ENCODE measurements around the gene TEDDM1. TPM values are rescaled to one million over a fixed set of nuclear protein-coding genes. Genes with fewer than 3 reads are reported as not detected.

The TEDDM1 gene
- total RNA-seq, 2 donors from 2014 or later = not detected

- Histone ChIP-seq H3K27ac (no peak overlapping the region), H3K4me3 (no peak overlapping the region), H3K27me3 (replicated peaks; ENCODE audit: insufficient read depth) (no peaks in the 10 kb centered on the region), H3K4me1 (replicated peaks) (no peaks in the 10 kb centered on the region), H3K9me3 (no peaks in the 10 kb centered on the region), H3K36me3 (no peaks in the 10 kb centered on the region)
- intact Hi-C loops (cut with DNase I) = no loop called here
- DNase-seq (ENCODE audit: low spot score) = no peak
- no peak for TF ChIP-seq POLR2AphosphoS5 (IDR thresholded peaks at IDR 0.05)
- no peak for TF ChIP-seq CTCF (IDR thresholded peaks at IDR 0.05)
- TF ChIP-seq POLR2A (IDR thresholded peaks at IDR 0.05) = no peak
- 54% methylated on average over 2 of the region's 2 CpGs for WGBS
Measured at GRCh38 chr1:182355723-182356098, 44.8 kb downstream of the TEDDM1 start.

- H3K36me3 ChIP-seq = no peaks in the 10 kb centered on the region
- no peak for TF ChIP-seq CTCF (IDR thresholded peaks at IDR 0.05)
- no peak for TF ChIP-seq POLR2A (IDR thresholded peaks at IDR 0.05)
- TF ChIP-seq POLR2AphosphoS5 (IDR thresholded peaks at IDR 0.05) = no peak
- H3K27me3 ChIP-seq (replicated peaks; ENCODE audit: insufficient read depth) = no peaks in the 10 kb centered on the region
- no peak overlapping the region for H3K4me3 ChIP-seq
- H3K4me1 ChIP-seq (replicated peaks) = no peaks in the 10 kb centered on the region
- H3K9me3 ChIP-seq = no peaks in the 10 kb centered on the region
- intact Hi-C loops (cut with DNase I) = no loop called here
- WGBS = 60% methylated on average over 1 of the region's 1 CpG
- DNase-seq (ENCODE audit: low spot score) = no peak
- no peak overlapping the region for H3K27ac ChIP-seq
Measured at GRCh38 chr1:182351790-182352364, 48.6 kb downstream of the TEDDM1 start.

- Histone ChIP-seq H3K36me3 (no peaks in the 10 kb centered on the region), H3K27ac (no peak overlapping the region), H3K4me1 (replicated peaks) (no peaks in the 10 kb centered on the region), H3K9me3 (no peaks in the 10 kb centered on the region), H3K4me3 (no peak overlapping the region), H3K27me3 (replicated peaks; ENCODE audit: insufficient read depth) (no peaks in the 10 kb centered on the region)
- WGBS = 90% methylated on average over 2 of the region's 2 CpGs
- no peak for DNase-seq (ENCODE audit: low spot score)
- TF ChIP-seq POLR2AphosphoS5 (IDR thresholded peaks at IDR 0.05) (no peak), POLR2A (IDR thresholded peaks at IDR 0.05) (no peak), CTCF (IDR thresholded peaks at IDR 0.05) (no peak)
- intact Hi-C loops (cut with DNase I) = no loop called here
Measured at GRCh38 chr1:182350839-182351238, 49.6 kb downstream of the TEDDM1 start.

- no peaks in the 10 kb centered on the region for H3K27me3 ChIP-seq (replicated peaks; ENCODE audit: insufficient read depth)
- no peaks in the 10 kb centered on the region for H3K4me1 ChIP-seq (replicated peaks)
- H3K4me3 ChIP-seq = no peak overlapping the region
- TF ChIP-seq CTCF (IDR thresholded peaks at IDR 0.05) (no peak), POLR2AphosphoS5 (IDR thresholded peaks at IDR 0.05) (peak; percentile 47), POLR2A (IDR thresholded peaks at IDR 0.05) (no peak)
- intact Hi-C loops (cut with DNase I) = loop anchor here (2.0 to 5.0 kb wide), 2 partner anchors 42 to 52 kb away; partner anchors contain the start of gene GLUL
- no peaks in the 10 kb centered on the region for H3K9me3 ChIP-seq
- peak overlapping the region in 1 of 2 donors; percentile 27 for H3K27ac ChIP-seq
- WGBS = 84% methylated on average over 6 of the region's 6 CpGs
- H3K36me3 ChIP-seq = no peaks in the 10 kb centered on the region
- no peak for DNase-seq (ENCODE audit: low spot score)
Measured at GRCh38 chr1:182348961-182349747, 51.3 kb downstream of the TEDDM1 start.

Other genes with a start within 250 kb of the TEDDM1 start
- 1,000 to 10,000 TPM in 1 of 2 donors, 100 to 1,000 TPM in 1; 538 to 1,389 TPM for gene GLUL, start 8.9 kb downstream of the TEDDM1 start, total RNA-seq
- 1 to 10 TPM in 1 of 2 donors, not detected in 1; 1.2 TPM for gene RGSL1, start 49.5 kb upstream of the TEDDM1 start, total RNA-seq
- gene RNASEL, start 188.6 kb upstream of the TEDDM1 start, total RNA-seq = 10 to 100 TPM in 1 of 2 donors, 1 to 10 TPM in 1; 7.6 to 10.7 TPM
- 1 to 10 TPM; 1.5 to 1.9 TPM for gene RGS16, start 203.7 kb upstream of the TEDDM1 start, total RNA-seq